Cardiac muscle cell (in vitro differentiated cells and primary cell): ENCODE measurements around the gene LCN10. TPM values are rescaled to one million over a fixed set of nuclear protein-coding genes. Genes with fewer than 3 reads are reported as not detected.

ENCODE experiments used
- DNase-seq, 2 donors: peaks; one replicate each; pipeline versions ENCODE4 v3.0.0 to v3.0.0-alpha.2; 2010 to 2017; ENCODE audit warnings: low read depth in 1 of 2, low spot score in 1 of 2
- H3K27ac ChIP-seq: fragments of 200-600 bp; sonication (generic); 2 replicates; pipeline ENCODE4 v1.5.1; 2016
- H3K27me3 ChIP-seq: fragments of 200-600 bp; sonication (generic); 2 replicates; pipeline ENCODE4 v1.6.0; 2016; ENCODE audit warnings: control low read depth
- H3K36me3 ChIP-seq: fragments of 200-600 bp; sonication (generic); 2 replicates; pipeline ENCODE4 v1.5.1; 2016; ENCODE audit warnings: control low read depth
- H3K4me1 ChIP-seq: fragments of 200-600 bp; sonication (generic); 2 replicates; pipeline ENCODE4 v1.8.1; 2017; ENCODE audit warnings: low read depth, mild to moderate bottlenecking, mixed run types
- H3K4me3 ChIP-seq: fragments of 200-600 bp; sonication (generic); 2 replicates; pipeline ENCODE4 v1.5.1; 2016; ENCODE audit warnings: mild to moderate bottlenecking
- H3K9me3 ChIP-seq: fragments of 200-600 bp; sonication (generic); 2 replicates; pipeline ENCODE4 v1.5.1; 2017; ENCODE audit warnings: low read depth, mild to moderate bottlenecking, control low read depth
- CTCF ChIP-seq: IDR thresholded peaks from 2 replicates; pipeline ENCODE4 v1.5.1; 2012; ENCODE audit warnings: low read depth, mild to moderate bottlenecking, low read length
- polyA plus RNA-seq: library from polyadenylated mRNA; unstranded; fragments of >200 nt; fragmentation: Nextera tagmentation; extraction: Ambion mirVana; gene quantifications from 2 replicates; pipeline ENCODE4 v1.2.1, GENCODE V29; 2016
- total RNA-seq: library from RNA; depleted of rRNA; stranded (reverse); fragments of >200 nt; gene quantifications from 2 replicates; pipeline ENCODE4 v1.2.3, GENCODE V29; 2016

LCN10 gene
- total and polyA plus RNA-seq, 2 experiments from 2014 or later = 0.63 to 0.71 TPM

DNA sequence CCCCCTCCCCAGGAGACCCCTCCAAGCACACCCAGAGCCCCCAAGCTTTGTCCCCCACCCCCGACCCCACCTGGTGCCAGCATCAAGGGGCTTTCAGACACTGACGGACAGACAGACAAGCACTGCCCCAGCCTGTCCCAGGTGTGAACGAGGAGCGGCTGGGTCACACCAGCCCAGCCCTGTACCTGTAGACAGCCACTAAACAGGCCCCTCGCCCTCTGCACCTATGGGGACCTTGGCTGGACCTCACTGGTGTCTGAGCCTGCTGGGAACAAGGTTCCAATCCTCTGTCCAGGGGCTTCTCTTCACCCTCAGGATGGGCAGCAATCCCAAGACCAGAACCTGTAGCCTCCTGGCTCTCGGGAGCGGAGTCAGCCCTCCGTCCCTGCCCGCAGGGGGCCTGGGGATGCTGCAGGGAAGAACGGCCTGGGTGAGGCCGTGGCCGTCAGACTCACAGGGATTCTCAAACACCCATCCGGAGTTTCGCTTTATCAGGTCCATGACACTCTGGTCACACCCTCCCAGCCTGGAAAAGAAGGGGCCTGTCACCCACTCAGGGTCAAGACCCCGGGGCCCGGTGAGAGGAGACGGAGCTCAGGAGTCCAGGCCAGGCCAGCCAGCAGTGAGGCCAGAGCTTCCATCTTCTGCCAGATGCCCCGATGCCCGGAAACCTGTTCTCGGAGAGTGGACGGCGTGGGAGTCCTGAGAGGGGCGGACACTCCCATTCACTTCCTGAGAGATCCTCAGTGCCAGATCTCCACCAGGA, 2.8 kb upstream of the LCN10 start:
- no peak overlapping the region for H3K27ac ChIP-seq
- H3K4me1 ChIP-seq = no peaks in the 10 kb centered on the region
- H3K36me3 ChIP-seq = no peaks in the 10 kb centered on the region
- no peaks in the 10 kb centered on the region for H3K27me3 ChIP-seq
- no peaks in the 10 kb centered on the region for H3K9me3 ChIP-seq
- no peak overlapping the region for H3K4me3 ChIP-seq
- DNase-seq = no peak
- no peak for TF ChIP-seq CTCF

GRCh38 chr9:136744773-136745172, 2.0 kb upstream of the LCN10 start:
- H3K9me3 ChIP-seq = no peaks in the 10 kb centered on the region
- no peaks in the 10 kb centered on the region for H3K36me3 ChIP-seq
- TF ChIP-seq CTCF = no peak
- no peaks in the 10 kb centered on the region for H3K27me3 ChIP-seq
- H3K4me3 ChIP-seq = no peak overlapping the region
- H3K4me1 ChIP-seq = no peaks in the 10 kb centered on the region
- no peak overlapping the region for H3K27ac ChIP-seq
- DNase-seq = no peak

- Histone ChIP-seq H3K9me3 (no peaks in the 10 kb centered on the region), H3K27ac (no peak overlapping the region), H3K4me1 (no peaks in the 10 kb centered on the region), H3K4me3 (no peak overlapping the region), H3K36me3 (no peaks in the 10 kb centered on the region), H3K27me3 (no peaks in the 10 kb centered on the region)
- DNase-seq = no peak
- TF ChIP-seq CTCF = no peak
These were observed 985 bp upstream of the LCN10 start for GRCh38 chr9:136743639-136744211.

GRCh38 chr9:136741883-136742571, 713 bp downstream of the LCN10 start:
- no peak overlapping the region for H3K4me3 ChIP-seq
- H3K27me3 ChIP-seq = no peaks in the 10 kb centered on the region

More at GRCh38 chr9:136741883-136742571, 713 bp downstream of the LCN10 start:
- Histone ChIP-seq H3K27ac (no peak overlapping the region), H3K4me1 (no peaks in the 10 kb centered on the region), H3K9me3 (no peaks in the 10 kb centered on the region), H3K36me3 (no peaks in the 10 kb centered on the region)
- TF ChIP-seq CTCF = no peak
- DNase-seq = no peak
